Fibroblast of lung (primary cell): ENCODE measurements around the gene XIAP.

Experiments
- CTCF ChIP-seq, 2 donors: IDR thresholded peaks in 1 of 2; conservative IDR thresholded peaks in 1 of 2; 1 replicate in 1 of 2; 2 replicates in 1 of 2; pipeline ENCODE4 v1.5.1; 2011 to 2012; ENCODE audit warnings: low read length in 2 of 2, control low read depth in 1 of 2, inconsistent platforms in 1 of 2, low read depth in 1 of 2, mild to moderate bottlenecking in 1 of 2
- EZH2 ChIP-seq: IDR thresholded peaks from 2 replicates; pipeline ENCODE4 v1.5.1; 2012; ENCODE audit warnings: low read length, control low read depth, mild to moderate bottlenecking; ENCODE audit errors: missing control alignments

- TF ChIP-seq CTCF (conservative IDR thresholded peaks at IDR 0.05 in 1 of 2, IDR thresholded peaks at IDR 0.05 in 1 of 2; ENCODE audit: low read depth in 1 of 2, low read length in 2 of 2) (no peak), EZH2 (no peak)
Measured at GRCh38 chrX:123846577-123847038, 13.2 kb upstream of the XIAP start.
